Activated B cell treated with CpG ODN at 0.5 μM for 24 hours (primary cell): ENCODE measurements around the gene OTOP3. TPM values are rescaled to one million over a fixed set of nuclear protein-coding genes. Genes with fewer than 3 reads are reported as not detected.

Experiments
- ATAC-seq: fragments of 200-7000 bp; cut with Tn5 transposase; one replicate; pipeline ENCODE4 v1.10.0; 2021; ENCODE audit warnings: low read depth, mild to moderate bottlenecking, moderate library complexity
- CTCF ChIA-PET: fragments of 350-600 bp; sonication (Branson Sonifier 250); formaldehyde crosslinking; loops from one replicate; lab custom pipeline; 2021; ENCODE audit warnings: antibody characterized with exemption; lab: Charles Lee
- POLR2A ChIA-PET: fragments of 350-600 bp; sonication (Branson Sonifier 250); formaldehyde crosslinking; loops from one replicate; lab custom pipeline; 2021; ENCODE audit warnings: antibody characterized with exemption; lab: Charles Lee
- DNase-seq: peaks from one replicate; pipeline ENCODE4 v3.0.0; 2022
- H3K27ac Mint-ChIP-seq: one replicate; pipeline ENCODE4 v1.8.0; 2020; ENCODE audit warnings: mixed read lengths
- H3K27me3 Mint-ChIP-seq: one replicate; pipeline ENCODE4 v1.8.0; 2021; ENCODE audit warnings: mixed read lengths
- H3K36me3 Mint-ChIP-seq: one replicate; pipeline ENCODE4 v1.8.0; 2021; ENCODE audit warnings: low read depth, mixed read lengths
- H3K4me1 Mint-ChIP-seq: one replicate; pipeline ENCODE4 v1.8.0; 2021; ENCODE audit warnings: mixed read lengths
- H3K4me3 Mint-ChIP-seq: one replicate; pipeline ENCODE4 v1.8.0; 2020; ENCODE audit warnings: mild to moderate bottlenecking, mixed read lengths
- H3K9me3 Mint-ChIP-seq: one replicate; pipeline ENCODE4 v1.8.0; 2020; ENCODE audit warnings: mixed read lengths
- CTCF ChIP-seq: fragments of 200-600 bp; IDR thresholded peaks from one replicate; pipeline ENCODE4 v1.8.0; 2022; ENCODE audit warnings: antibody characterized with exemption, mild to moderate bottlenecking
- intact Hi-C: fragments of 100-400 bp; cut with micrococcal nuclease; formaldehyde crosslinking; loops from one replicate; pipeline ENCODE4 v1.15.1; 2024
- total RNA-seq: library from RNA; stranded (reverse); gene quantifications from 2 replicates; pipeline ENCODE4 v1.2.3, GENCODE V29; 2022

OTOP3 gene
- total RNA-seq, 1 donor from 2014 or later, result not detected

- no peak for ATAC-seq
- peak overlapping the region; percentile 76 for H3K4me3 Mint-ChIP-seq
- H3K27me3 Mint-ChIP-seq, result peaks cover 19% of the 10 kb centered on the region
- intact Hi-C loops, result loop anchor here (1.0 to 5.0 kb wide), 2 partner anchors 16 to 211 kb away; partner anchors contain the start of genes CDR2L and SUMO2
- H3K9me3 Mint-ChIP-seq, result no peaks in the 10 kb centered on the region
- ChIA-PET POLR2A (interaction anchor here (0.6 to 3.8 kb wide), 5 partner anchors 10 to 291 kb away, joined by 3 to 24 read pairs (median 6); partner anchors contain the start of gene MRPL58), CTCF (interaction anchor here (1.0 to 5.1 kb wide), 2 partner anchors 11 to 14 kb away, joined by 3 to 37 read pairs; no protein-coding TSS in a partner anchor)
- H3K36me3 Mint-ChIP-seq, result no peaks in the 10 kb centered on the region
- DNase-seq, result no peak
- H3K27ac Mint-ChIP-seq, result no peak overlapping the region
- no peak for TF ChIP-seq CTCF
- H3K4me1 Mint-ChIP-seq, result peaks cover 6% of the 10 kb centered on the region
Measured at GRCh38 chr17:74971842-74972106, 36.1 kb downstream of the OTOP3 start.

- intact Hi-C loops, result loop anchor here (1.0 to 5.0 kb wide), 2 partner anchors 15 to 210 kb away; partner anchors contain the start of genes CDR2L and SUMO2
- ATAC-seq (peak; percentile 92), DNase-seq (peak; percentile 69)
- H3K27me3 Mint-ChIP-seq, result peaks cover 19% of the 10 kb centered on the region
- peak within 1 kb of the TSS; percentile 76 for H3K4me3 Mint-ChIP-seq
- TF ChIP-seq CTCF, result no peak
- ChIA-PET POLR2A (interaction anchor here (0.6 to 3.8 kb wide), 8 partner anchors 11 to 291 kb away, joined by 3 to 24 read pairs (median 4); partner anchors contain the start of genes ARMC7, CDR2L and MRPL58), CTCF (interaction anchor here (0.7 to 5.1 kb wide), 3 partner anchors 11 to 16 kb away, joined by 3 to 37 read pairs (median 10); no protein-coding TSS in a partner anchor)
- no peaks in the 10 kb centered on the region for H3K9me3 Mint-ChIP-seq
- H3K4me1 Mint-ChIP-seq, result peaks cover 6% of the 10 kb centered on the region
- peak within 1 kb of the TSS; percentile 2 for H3K27ac Mint-ChIP-seq
- no peaks in the 10 kb centered on the region for H3K36me3 Mint-ChIP-seq
Measured at GRCh38 chr17:74972107-74972972, 36.6 kb downstream of the OTOP3 start, which contains the start of gene HID1. HID1 (minus strand) TSS chr17:74972759; CDS start chr17:74972656, 103 bp downstream.

- POLR2A ChIA-PET, result interaction anchor here (0.9 to 3.8 kb wide), 5 partner anchors 11 to 147 kb away, joined by 3 to 24 read pairs (median 4); partner anchors contain the start of genes ARMC7, CDR2L and MRPL58
- Mint-ChIP-seq H3K9me3 (no peaks in the 10 kb centered on the region), H3K4me1 (peaks cover 6% of the 10 kb centered on the region), H3K4me3 (peak overlapping the region; percentile 76), H3K36me3 (no peaks in the 10 kb centered on the region), H3K27me3 (peaks cover 22% of the 10 kb centered on the region), H3K27ac (peak overlapping the region; percentile 2)
- no peak for ATAC-seq
- CTCF ChIA-PET, result interaction anchor here (0.7 to 5.1 kb wide), 3 partner anchors 12 to 15 kb away, joined by 3 to 37 read pairs (median 10); no protein-coding TSS in a partner anchor
- no peak for DNase-seq
- no peak for TF ChIP-seq CTCF
- intact Hi-C loops, result loop anchor here (1.0 to 5.0 kb wide), 2 partner anchors 14 to 209 kb away; partner anchors contain the start of genes CDR2L and SUMO2
Measured at GRCh38 chr17:74972973-74973328, 37.3 kb downstream of the OTOP3 start.

- H3K4me3 Mint-ChIP-seq, result no peak overlapping the region
- ATAC-seq (no peak), DNase-seq (no peak)
- H3K4me1 Mint-ChIP-seq, result peaks cover 11% of the 10 kb centered on the region
- intact Hi-C loops, result no loop called here
- TF ChIP-seq CTCF, result no peak
- H3K36me3 Mint-ChIP-seq, result no peaks in the 10 kb centered on the region
- no peaks in the 10 kb centered on the region for H3K9me3 Mint-ChIP-seq
- H3K27ac Mint-ChIP-seq, result peak overlapping the region; percentile 35
- ChIA-PET CTCF (interaction anchor here (1.2 kb wide), 1 partner anchor 15 kb away, joined by 3 read pairs; no protein-coding TSS in a partner anchor), POLR2A (interaction anchor here (1.1 kb wide), 1 partner anchor 37 kb away, joined by 3 read pairs; no protein-coding TSS in a partner anchor)
- peaks cover 29% of the 10 kb centered on the region for H3K27me3 Mint-ChIP-seq
Measured at GRCh38 chr17:74975943-74976342, 40.2 kb downstream of the OTOP3 start.

DNA sequence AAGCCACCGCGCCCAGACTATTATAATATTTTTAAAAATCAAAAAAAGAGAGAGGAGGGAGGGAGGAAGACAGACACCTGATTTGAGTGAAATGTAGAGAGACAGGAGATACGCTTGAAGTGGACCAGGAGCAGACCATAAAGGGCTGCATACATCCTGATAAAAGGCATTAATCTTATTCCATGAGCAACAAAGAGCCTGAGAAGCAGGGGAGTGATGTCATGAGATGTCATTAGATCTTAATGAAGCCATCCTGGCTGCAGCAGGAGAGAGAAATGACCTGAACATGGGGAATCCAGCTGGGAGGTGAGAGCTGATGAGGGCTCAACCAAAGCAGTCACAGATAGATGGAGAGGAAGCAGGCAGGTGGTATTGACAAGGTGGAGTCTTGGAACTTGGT lies 42.1 kb downstream of the OTOP3 start:
- Mint-ChIP-seq H3K4me1 (peaks cover 19% of the 10 kb centered on the region), H3K27me3 (peaks cover 27% of the 10 kb centered on the region), H3K4me3 (no peak overlapping the region), H3K9me3 (no peaks in the 10 kb centered on the region), H3K27ac (no peak overlapping the region), H3K36me3 (no peaks in the 10 kb centered on the region)
- intact Hi-C loops, result no loop called here
- CTCF ChIA-PET, result no interaction called here
- TF ChIP-seq CTCF, result no peak
- POLR2A ChIA-PET, result no interaction called here
- ATAC-seq, result no peak
- DNase-seq, result no peak
